Measurements from ENCODE around the gene KDM1B. TPM values are rescaled to one million over a fixed set of nuclear protein-coding genes. Genes with fewer than 3 reads are reported as not detected.

The KDM1B gene
- total and polyA plus RNA-seq, 7 donors, result 7.7 to 33.4 (median 21.7) TPM

GRCh38 chr6:18122128-18123093, 32.8 kb upstream of the KDM1B start, which contains the start of gene NHLRC1:
Gene NHLRC1 (minus strand): TSS chr6:18122677. CDS start chr6:18122606, 71 bp downstream.
- Histone ChIP-seq H3K9me3 (no peaks in the 10 kb centered on the region), H3K36me3 (ENCODE audit: insufficient read depth in 1 of 2, low read depth in 1 of 2) (no peaks in the 10 kb centered on the region), H3K4me3 (peak within 1 kb of the TSS; percentile 73), H3K27ac (peak within 1 kb of the TSS; percentile 77), H3K4me1 (peaks cover 12% of the 10 kb centered on the region), H3K27me3 (ENCODE audit: insufficient read depth in 3 of 3, low read length in 2 of 3) (no peaks in the 10 kb centered on the region)
- DNase-seq, result peak; percentile 92 to 95
- WGBS, 3 donors, result 14 to 17% (median 16%) methylated on average over 55 to 82 of the region's 82 CpGs
- intact Hi-C loops (cut with DNase I), result loop anchor here (2.0 to 10.0 kb wide), 4 partner anchors 135 to 968 kb away; partner anchors contain the start of gene KIF13A (in 2 of the 2)
- ATAC-seq, result peak; percentile 99 to 100 (median 99)
- TF ChIP-seq CTCF (IDR thresholded peaks at IDR 0.05), result peak; percentile 98

- Histone ChIP-seq H3K27ac (no peak overlapping the region), H3K27me3 (ENCODE audit: insufficient read depth in 3 of 3, low read length in 2 of 3) (no peaks in the 10 kb centered on the region), H3K36me3 (ENCODE audit: insufficient read depth in 1 of 2, low read depth in 1 of 2) (peaks cover 0 to 23% of the 10 kb centered on the region in 2 donors), H3K4me3 (no peak overlapping the region), H3K4me1 (peaks cover 10% of the 10 kb centered on the region), H3K9me3 (no peaks in the 10 kb centered on the region)
- TF ChIP-seq CTCF (IDR thresholded peaks at IDR 0.05), result no peak
- ATAC-seq (no peak), DNase-seq (no peak)
- intact Hi-C loops (cut with DNase I), result loop anchor here in 1 of 2 donors (10.0 kb wide), 1 partner anchor 971 kb away; no protein-coding TSS in a partner anchor
- 56 to 77% (median 61%) methylated on average over 5 of the region's 5 CpGs for WGBS, 3 donors
These were observed 29.1 kb upstream of the KDM1B start for GRCh38 chr6:18126121-18126520.

- Histone ChIP-seq H3K9me3 (no peaks in the 10 kb centered on the region), H3K4me1 (no peaks in the 10 kb centered on the region), H3K36me3 (ENCODE audit: insufficient read depth in 1 of 2, low read depth in 1 of 2) (peaks cover 3 to 80% of the 10 kb centered on the region in 2 donors), H3K27ac (no peak overlapping the region), H3K4me3 (no peak overlapping the region), H3K27me3 (ENCODE audit: insufficient read depth in 3 of 3, low read length in 2 of 3) (no peaks in the 10 kb centered on the region)
- intact Hi-C loops (cut with DNase I), result no loop called here
- WGBS, 3 donors, result 96 to 99% (median 98%) methylated on average over 3 of the region's 3 CpGs
- TF ChIP-seq CTCF (IDR thresholded peaks at IDR 0.05), result no peak
- ATAC-seq (no peak), DNase-seq (no peak)
These were observed 22.9 kb upstream of the KDM1B start for GRCh38 chr6:18132346-18132745.

- TF ChIP-seq CTCF (IDR thresholded peaks at IDR 0.05), result no peak
These were observed 20.1 kb upstream of the KDM1B start for GRCh38 chr6:18135171-18135570.

More at GRCh38 chr6:18135171-18135570, 20.1 kb upstream of the KDM1B start:
- H3K27me3 ChIP-seq (ENCODE audit: insufficient read depth in 3 of 3, low read length in 2 of 3), result no peaks in the 10 kb centered on the region
- no peaks in the 10 kb centered on the region for H3K9me3 ChIP-seq
- 91 to 98% (median 93%) methylated on average over 2 of the region's 2 CpGs for WGBS, 3 donors
- peaks cover 7 to 93% of the 10 kb centered on the region in 2 donors for H3K36me3 ChIP-seq (ENCODE audit: insufficient read depth in 1 of 2, low read depth in 1 of 2)
- no peaks in the 10 kb centered on the region for H3K4me1 ChIP-seq
- intact Hi-C loops (cut with DNase I), result no loop called here
- no peak overlapping the region for H3K4me3 ChIP-seq
- H3K27ac ChIP-seq, result no peak overlapping the region
- DNase-seq (no peak), ATAC-seq (no peak)
